Type B pancreatic cell (in vitro differentiated cells): ENCODE measurements around the gene STX16. TPM values are rescaled to one million over a fixed set of nuclear protein-coding genes. Genes with fewer than 3 reads are reported as not detected.

ENCODE experiments used
- DNase-seq: peaks from one replicate; pipeline ENCODE4 v3.0.0; 2021; ENCODE audit warnings: mixed read lengths; ENCODE audit not compliant: unreplicated experiment; ENCODE audit errors: extremely low spot score
- H3K27ac Mint-ChIP-seq: 2 replicates; pipeline ENCODE4 v1.8.0; 2021; ENCODE audit warnings: mild to moderate bottlenecking, mixed read lengths
- H3K27me3 Mint-ChIP-seq: 2 replicates; pipeline ENCODE4 v1.8.0; 2021; ENCODE audit warnings: mixed read lengths
- H3K36me3 Mint-ChIP-seq: 2 replicates; pipeline ENCODE4 v1.8.0; 2021; ENCODE audit warnings: mixed read lengths
- H3K4me1 Mint-ChIP-seq: one replicate; pipeline ENCODE4 v1.8.0; 2021; ENCODE audit warnings: mixed read lengths; ENCODE audit not compliant: unreplicated experiment
- H3K4me3 Mint-ChIP-seq: 2 replicates; pipeline ENCODE4 v1.8.0; 2021; ENCODE audit warnings: mild to moderate bottlenecking, mixed read lengths
- H3K9me3 Mint-ChIP-seq: 2 replicates; pipeline ENCODE4 v1.8.0; 2021; ENCODE audit warnings: mixed read lengths
- total RNA-seq: library from RNA; stranded (reverse); gene quantifications from 2 replicates; pipeline ENCODE4 v1.2.1, GENCODE V29; 2021; ENCODE audit warnings: low replicate concordance
- TF ChIP-seq, protein P1 (sequence below): fragments of 200-600 bp; sonication (generic); conservative IDR thresholded peaks from 2 replicates; pipeline ENCODE4 v1.5.0; 2021; ENCODE audit warnings: antibody characterized with exemption, mild to moderate bottlenecking

Gene STX16
- total RNA-seq, 1 donor from 2014 or later: 62.8 TPM

DNA sequence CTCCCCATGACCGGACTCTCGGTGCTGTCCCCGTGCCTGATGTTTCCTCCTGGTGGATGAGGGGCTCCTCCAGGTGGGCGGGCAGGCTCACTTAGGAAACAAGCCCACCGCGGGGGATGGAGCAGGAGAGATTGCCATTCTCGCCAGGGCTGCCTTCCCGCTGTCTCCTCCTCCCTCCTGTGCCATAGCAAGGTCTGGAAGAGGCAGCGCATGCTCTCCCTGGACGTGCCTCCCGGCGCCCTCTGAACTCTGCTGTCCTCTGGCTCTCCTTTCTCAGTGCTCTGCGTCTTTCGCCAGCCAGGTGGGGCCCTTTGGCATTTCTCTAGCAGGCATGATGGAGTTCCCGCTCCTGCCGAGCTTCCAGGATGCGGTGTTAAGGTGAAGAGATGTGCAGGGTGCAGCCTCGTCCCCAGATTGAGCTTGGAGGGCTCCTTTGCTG, 24.1 kb downstream of the STX16 start:
- Mint-ChIP-seq H3K27ac (no peak overlapping the region), H3K9me3 (no peaks in the 10 kb centered on the region), H3K4me1 (no peaks in the 10 kb centered on the region), H3K27me3 (no peaks in the 10 kb centered on the region), H3K4me3 (no peak overlapping the region), H3K36me3 (peaks cover 53% of the 10 kb centered on the region)
- DNase-seq: no peak
- TF ChIP-seq, protein P1, sequence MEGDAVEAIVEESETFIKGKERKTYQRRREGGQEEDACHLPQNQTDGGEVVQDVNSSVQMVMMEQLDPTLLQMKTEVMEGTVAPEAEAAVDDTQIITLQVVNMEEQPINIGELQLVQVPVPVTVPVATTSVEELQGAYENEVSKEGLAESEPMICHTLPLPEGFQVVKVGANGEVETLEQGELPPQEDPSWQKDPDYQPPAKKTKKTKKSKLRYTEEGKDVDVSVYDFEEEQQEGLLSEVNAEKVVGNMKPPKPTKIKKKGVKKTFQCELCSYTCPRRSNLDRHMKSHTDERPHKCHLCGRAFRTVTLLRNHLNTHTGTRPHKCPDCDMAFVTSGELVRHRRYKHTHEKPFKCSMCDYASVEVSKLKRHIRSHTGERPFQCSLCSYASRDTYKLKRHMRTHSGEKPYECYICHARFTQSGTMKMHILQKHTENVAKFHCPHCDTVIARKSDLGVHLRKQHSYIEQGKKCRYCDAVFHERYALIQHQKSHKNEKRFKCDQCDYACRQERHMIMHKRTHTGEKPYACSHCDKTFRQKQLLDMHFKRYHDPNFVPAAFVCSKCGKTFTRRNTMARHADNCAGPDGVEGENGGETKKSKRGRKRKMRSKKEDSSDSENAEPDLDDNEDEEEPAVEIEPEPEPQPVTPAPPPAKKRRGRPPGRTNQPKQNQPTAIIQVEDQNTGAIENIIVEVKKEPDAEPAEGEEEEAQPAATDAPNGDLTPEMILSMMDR: no peak

DNA sequence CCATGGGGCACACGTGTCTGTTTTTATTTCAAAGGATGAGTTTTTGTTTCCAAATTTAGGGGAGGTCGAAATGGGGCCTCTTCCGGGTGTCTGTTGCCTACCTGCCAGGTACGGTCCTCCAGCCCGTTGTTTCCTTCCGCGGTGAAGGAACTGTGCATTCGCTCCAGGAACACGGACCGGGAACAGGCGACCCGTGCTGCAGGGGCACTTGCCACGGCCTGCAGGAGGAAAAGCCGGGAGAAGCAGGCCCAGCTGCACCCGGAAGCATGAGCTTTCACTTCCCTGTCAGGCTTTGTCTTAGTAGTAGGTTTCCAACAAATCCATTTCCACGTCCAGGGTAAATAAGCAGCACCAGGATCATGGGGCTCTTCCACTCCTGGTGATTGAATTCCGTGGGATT, 24.6 kb downstream of the STX16 start:
- no peaks in the 10 kb centered on the region for H3K27me3 Mint-ChIP-seq
- peaks cover 51% of the 10 kb centered on the region for H3K36me3 Mint-ChIP-seq
- H3K9me3 Mint-ChIP-seq: no peaks in the 10 kb centered on the region
- DNase-seq: no peak
- no peak overlapping the region for H3K4me3 Mint-ChIP-seq
- H3K27ac Mint-ChIP-seq: no peak overlapping the region
- no peaks in the 10 kb centered on the region for H3K4me1 Mint-ChIP-seq
- TF ChIP-seq, protein P1: no peak

DNA sequence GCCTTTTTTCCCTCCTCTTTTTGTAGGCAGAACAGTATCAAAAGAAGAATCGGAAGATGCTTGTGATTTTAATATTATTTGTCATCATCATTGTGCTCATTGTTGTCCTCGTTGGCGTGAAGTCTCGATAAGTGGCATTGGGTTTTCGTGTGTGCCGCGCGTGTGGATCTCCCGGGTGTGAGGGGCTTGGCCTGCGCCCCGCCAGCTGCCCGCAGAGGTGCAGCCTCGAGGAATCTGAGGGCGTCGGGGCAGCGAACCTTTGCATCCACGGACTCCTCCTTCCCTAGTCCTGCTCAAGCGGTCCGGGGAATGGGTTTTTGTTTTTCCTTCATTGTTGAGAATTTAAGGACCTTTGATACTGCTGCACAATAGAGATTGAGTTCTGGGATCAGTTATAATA, 25.1 kb downstream of the STX16 start:
- peaks cover 52% of the 10 kb centered on the region for H3K36me3 Mint-ChIP-seq
- H3K27ac Mint-ChIP-seq: no peak overlapping the region
- no peak overlapping the region for H3K4me3 Mint-ChIP-seq
- no peak for DNase-seq
- no peaks in the 10 kb centered on the region for H3K4me1 Mint-ChIP-seq
- TF ChIP-seq, protein P1: no peak
- no peaks in the 10 kb centered on the region for H3K9me3 Mint-ChIP-seq
- no peaks in the 10 kb centered on the region for H3K27me3 Mint-ChIP-seq

DNA sequence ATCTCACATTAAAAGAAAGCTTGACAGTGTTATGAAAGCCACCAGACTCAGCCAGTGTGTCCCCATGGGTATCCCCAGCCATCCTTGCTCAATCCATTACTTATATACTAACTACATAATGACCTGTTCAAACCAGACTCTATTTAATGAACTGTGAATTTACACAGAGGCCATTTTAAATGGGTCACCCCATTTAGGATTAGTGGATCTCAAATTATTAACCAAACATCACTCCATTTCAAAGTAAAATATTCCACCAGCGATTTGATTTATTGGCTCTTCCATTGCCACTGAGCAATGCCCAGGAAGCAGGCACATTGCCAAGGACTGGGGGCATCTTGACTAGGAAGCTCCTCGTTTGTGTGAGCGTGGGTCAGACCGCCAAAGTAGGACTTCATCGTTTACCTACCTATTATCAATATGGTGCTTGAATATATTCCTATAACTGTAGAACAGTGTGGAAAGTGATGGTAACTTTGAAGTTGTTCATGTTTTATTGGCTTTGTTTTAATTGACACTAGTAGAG, 26.1 kb downstream of the STX16 start:
- Mint-ChIP-seq H3K36me3 (peaks cover 52% of the 10 kb centered on the region), H3K27ac (no peak overlapping the region)

DNA sequence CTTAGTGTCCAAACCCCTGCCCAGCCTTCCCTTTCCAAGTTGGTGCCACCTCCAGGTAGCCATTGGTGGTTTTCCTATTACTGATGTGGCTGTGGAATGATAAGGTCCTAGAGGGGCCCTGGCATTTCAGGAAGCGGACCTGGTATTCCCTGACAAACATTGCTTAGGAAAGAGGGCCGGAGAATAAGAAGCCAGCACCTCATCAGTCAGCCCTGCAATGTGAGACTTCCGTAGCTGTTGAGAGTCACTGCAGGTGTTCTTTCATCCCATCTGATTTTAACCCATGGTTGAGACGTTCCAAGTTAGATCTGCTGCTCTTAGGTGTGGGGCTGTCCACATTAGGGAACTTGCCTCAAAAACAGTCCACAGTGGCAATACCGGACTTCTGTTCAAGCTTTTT, 26.7 kb downstream of the STX16 start:
- TF ChIP-seq, protein P1: no peak
- Mint-ChIP-seq H3K9me3 (no peaks in the 10 kb centered on the region), H3K27ac (no peak overlapping the region), H3K4me1 (no peaks in the 10 kb centered on the region), H3K27me3 (no peaks in the 10 kb centered on the region), H3K36me3 (peaks cover 50% of the 10 kb centered on the region), H3K4me3 (no peak overlapping the region)
- no peak for DNase-seq

More for the DNA sequence above, 26.1 kb downstream of the STX16 start:
- Mint-ChIP-seq H3K27me3 (no peaks in the 10 kb centered on the region), H3K4me3 (no peak overlapping the region), H3K4me1 (no peaks in the 10 kb centered on the region), H3K9me3 (no peaks in the 10 kb centered on the region)
- TF ChIP-seq, protein P1: no peak
- DNase-seq: no peak

DNA sequence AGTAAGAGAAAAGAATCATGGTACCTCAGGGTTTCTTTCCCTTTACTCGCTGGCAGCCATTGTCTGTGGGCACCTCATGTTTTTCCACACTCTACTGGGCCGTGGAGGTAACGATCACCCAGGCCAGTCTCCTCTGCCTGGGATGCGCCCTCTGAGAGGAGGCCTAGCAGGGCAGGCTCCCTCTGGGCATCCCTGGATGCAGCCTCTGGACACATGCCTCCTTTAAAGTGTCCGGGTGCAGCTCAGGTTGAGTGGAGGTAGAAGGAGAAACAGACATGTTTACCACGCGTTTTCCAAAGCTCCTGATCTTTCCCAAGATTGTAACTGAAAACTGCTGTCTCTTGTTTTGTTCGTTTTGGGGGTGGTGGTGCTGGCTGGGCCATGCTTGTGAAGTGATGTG, 27.7 kb downstream of the STX16 start:
- H3K36me3 Mint-ChIP-seq: peaks cover 43% of the 10 kb centered on the region
- TF ChIP-seq, protein P1: no peak
- H3K27ac Mint-ChIP-seq: no peak overlapping the region
- no peak overlapping the region for H3K4me3 Mint-ChIP-seq
- no peaks in the 10 kb centered on the region for H3K27me3 Mint-ChIP-seq
- no peaks in the 10 kb centered on the region for H3K4me1 Mint-ChIP-seq
- no peaks in the 10 kb centered on the region for H3K9me3 Mint-ChIP-seq
- no peak for DNase-seq
